Activated CD4-positive, alpha-beta T cell treated with anti-CD3 and anti-CD28 coated beads for 24 hours (primary cell): ENCODE data around the gene FKBP6.
"Not testable (repeated sequence)": the region's sequence is repeated elsewhere in the genome, so short reads cannot be mapped to it uniquely, and the experiment has no call there.

Experiments used
- DNase-seq, 2 donors: peaks; one replicate each; pipeline ENCODE4 v3.0.0-alpha.2; 2020; ENCODE audit warnings: low read depth in 2 of 2

Gene FKBP6

GRCh38 chr7:73358590-73359275, 30.8 kb downstream of the FKBP6 start:
- no peak for DNase-seq

GRCh38 chr7:73359306-73359705, 31.3 kb downstream of the FKBP6 start:
- DNase-seq: no peak

GRCh38 chr7:73359746-73360375, 31.9 kb downstream of the FKBP6 start:
- DNase-seq: no peak

- not testable (repeated sequence) for DNase-seq
Measured at GRCh38 chr7:73360590-73360989, 32.6 kb downstream of the FKBP6 start.

- DNase-seq: no peak
Measured at GRCh38 chr7:73363225-73364005, 35.5 kb downstream of the FKBP6 start.

GRCh38 chr7:73364006-73364728, 36.2 kb downstream of the FKBP6 start:
- DNase-seq: no peak

GRCh38 chr7:73366127-73366526, 38.2 kb downstream of the FKBP6 start:
- DNase-seq: no peak

GRCh38 chr7:73366990-73367389, 39.0 kb downstream of the FKBP6 start:
- DNase-seq: no peak

- no peak for DNase-seq
Measured at GRCh38 chr7:73369009-73369408, 41.0 kb downstream of the FKBP6 start.

- DNase-seq: no peak
Measured at GRCh38 chr7:73369622-73370021, 41.7 kb downstream of the FKBP6 start.

- DNase-seq: no peak
Measured at GRCh38 chr7:73373741-73374140, 45.8 kb downstream of the FKBP6 start.

GRCh38 chr7:73376262-73376661, 48.3 kb downstream of the FKBP6 start:
- not testable (repeated sequence) for DNase-seq

- no peak for DNase-seq
Measured at GRCh38 chr7:73376671-73377412, 48.9 kb downstream of the FKBP6 start.

GRCh38 chr7:73377413-73378200, 49.6 kb downstream of the FKBP6 start:
- DNase-seq: not testable (repeated sequence)

- DNase-seq: no peak
Measured at GRCh38 chr7:73382934-73383503, 55.1 kb downstream of the FKBP6 start.

GRCh38 chr7:73387221-73387828, 59.4 kb downstream of the FKBP6 start:
- no peak for DNase-seq

GRCh38 chr7:73387908-73388414, 60.0 kb downstream of the FKBP6 start:
- DNase-seq: no peak

- no peak for DNase-seq
Measured at GRCh38 chr7:73391396-73391795, 63.4 kb downstream of the FKBP6 start.

GRCh38 chr7:73394422-73394821, 66.5 kb downstream of the FKBP6 start:
- no peak for DNase-seq
